ENCODE results near the gene GNA15. TPM values are rescaled to one million over a fixed set of nuclear protein-coding genes. Genes with fewer than 3 reads are reported as not detected.
A peak's percentile ranks its signal among the peaks of the same experiment; 100 is the strongest.

Gene GNA15
- total RNA-seq, 2 donors from 2014 or later, result 4.3 to 6.1 TPM

DNA sequence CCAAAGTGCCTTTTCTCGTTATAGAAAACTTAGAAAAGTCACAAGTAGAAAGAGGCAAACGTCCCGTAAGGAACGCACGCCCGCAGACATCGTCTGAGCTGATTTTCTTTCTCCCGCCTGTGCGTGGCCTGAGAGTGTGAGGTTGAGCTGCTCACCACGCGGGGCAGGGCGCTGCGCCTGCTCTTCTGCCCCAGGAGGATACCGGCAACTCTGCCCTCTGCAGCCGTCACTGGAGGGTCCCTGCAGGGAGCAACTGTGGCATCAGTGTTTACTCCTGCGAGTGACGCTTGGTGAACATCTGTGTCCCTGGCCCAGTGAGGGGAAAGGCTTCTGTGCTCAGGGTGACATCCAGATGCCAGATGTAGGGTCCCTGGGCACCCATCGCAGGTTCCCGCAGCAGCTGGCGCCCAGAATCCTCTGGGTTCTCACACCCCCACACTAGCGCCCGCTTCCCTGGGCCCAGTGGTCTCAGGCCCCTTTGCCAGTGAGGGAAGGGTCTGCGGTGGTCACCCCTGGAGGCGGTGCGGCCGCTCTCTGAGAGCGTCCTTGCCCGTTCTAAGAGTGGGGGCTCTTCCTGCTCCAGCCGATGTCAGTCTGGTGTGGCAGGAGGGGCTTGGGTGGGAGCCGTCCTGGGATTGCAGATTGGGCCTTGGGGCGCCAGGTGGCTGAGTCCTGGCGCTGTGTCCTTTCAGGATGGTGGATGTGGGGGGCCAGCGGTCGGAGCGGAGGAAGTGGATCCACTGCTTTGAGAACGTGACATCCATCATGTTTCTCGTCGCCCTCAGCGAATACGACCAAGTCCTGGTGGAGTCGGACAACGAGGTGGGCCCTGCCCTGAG is 17.4 kb upstream of the GNA15 start:
- intact Hi-C loops (cut with DNase I), result no loop called here
- ATAC-seq (no peak), DNase-seq (peak; percentile 14)

- ATAC-seq, result no peak
- intact Hi-C loops (cut with DNase I), result no loop called here
- DNase-seq, result peak; percentile 17
Observed at GRCh38 chr19:3119071-3119595, 16.7 kb upstream of the GNA15 start.

GRCh38 chr19:3119693-3120380 is 16.0 kb upstream of the GNA15 start:
- DNase-seq (peak; percentile 16), ATAC-seq (peak; percentile 6 to 74)

GRCh38 chr19:3120611-3121276 is 15.1 kb upstream of the GNA15 start:
- intact Hi-C loops (cut with DNase I), result no loop called here
- peak; percentile 19 for DNase-seq
- no peak for ATAC-seq

More at GRCh38 chr19:3119693-3120380, 16.0 kb upstream of the GNA15 start:
- intact Hi-C loops (cut with DNase I), result no loop called here

DNA sequence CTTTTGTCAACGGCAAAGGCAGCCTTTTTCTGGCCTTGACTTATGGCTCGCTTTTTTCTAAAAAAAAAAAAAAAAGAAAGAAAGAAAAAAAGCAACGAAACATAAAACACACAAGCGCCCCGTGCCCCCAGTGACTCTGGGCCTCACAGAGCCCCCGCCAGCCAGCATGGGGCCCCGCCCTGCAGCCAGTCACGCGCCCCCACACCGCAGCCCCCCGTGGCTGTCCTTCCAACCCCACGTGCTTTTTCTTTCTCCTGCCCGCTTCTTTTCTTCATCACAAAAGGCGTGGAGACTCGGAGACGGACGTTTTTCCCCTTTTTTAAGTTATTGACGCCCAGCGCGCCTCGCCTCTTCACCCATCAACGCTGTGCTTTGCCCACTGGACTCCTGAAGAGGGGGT is 14.4 kb upstream of the GNA15 start:
- intact Hi-C loops (cut with DNase I), result no loop called here
- DNase-seq, result no peak
- ATAC-seq, result no peak

DNA sequence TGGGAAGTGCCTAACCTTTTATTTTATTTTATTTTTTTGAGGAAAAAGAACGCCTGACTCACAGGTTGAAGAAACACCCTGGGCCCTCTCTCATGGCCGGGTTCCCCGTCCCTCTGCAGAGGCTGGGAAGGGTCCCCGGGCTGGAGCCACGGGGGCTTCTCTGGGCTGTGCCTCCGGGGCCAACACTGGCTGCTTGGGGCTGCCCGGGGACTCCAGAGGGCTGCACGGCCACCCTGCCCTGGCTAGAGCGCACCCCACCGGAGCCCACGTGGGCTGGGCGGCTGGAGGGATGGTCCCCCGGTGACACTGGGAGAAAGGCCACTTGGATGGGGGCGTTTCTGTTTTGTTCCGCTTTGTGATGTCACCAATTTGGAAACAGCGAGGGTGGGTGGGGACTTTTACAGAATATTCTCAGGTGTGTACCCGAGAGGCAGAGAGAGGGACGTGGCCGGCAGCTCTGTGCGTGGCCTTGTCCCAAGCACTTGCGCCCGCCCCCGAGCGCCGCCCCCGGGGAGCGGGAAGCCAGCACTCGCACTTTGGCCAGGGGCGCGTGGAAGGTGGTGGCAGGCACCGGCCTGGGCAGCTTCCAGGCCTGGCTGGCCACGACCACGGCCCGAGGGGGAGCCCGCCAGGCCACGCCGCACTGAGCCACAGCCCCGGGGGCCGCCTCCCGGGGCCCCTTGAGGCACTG is 13.9 kb upstream of the GNA15 start:
- ATAC-seq (no peak), DNase-seq (peak; percentile 20)
- intact Hi-C loops (cut with DNase I), result no loop called here

GRCh38 chr19:3122512-3122870 is 13.3 kb upstream of the GNA15 start:
- intact Hi-C loops (cut with DNase I), result no loop called here
- no peak for ATAC-seq
- DNase-seq, result no peak

DNA sequence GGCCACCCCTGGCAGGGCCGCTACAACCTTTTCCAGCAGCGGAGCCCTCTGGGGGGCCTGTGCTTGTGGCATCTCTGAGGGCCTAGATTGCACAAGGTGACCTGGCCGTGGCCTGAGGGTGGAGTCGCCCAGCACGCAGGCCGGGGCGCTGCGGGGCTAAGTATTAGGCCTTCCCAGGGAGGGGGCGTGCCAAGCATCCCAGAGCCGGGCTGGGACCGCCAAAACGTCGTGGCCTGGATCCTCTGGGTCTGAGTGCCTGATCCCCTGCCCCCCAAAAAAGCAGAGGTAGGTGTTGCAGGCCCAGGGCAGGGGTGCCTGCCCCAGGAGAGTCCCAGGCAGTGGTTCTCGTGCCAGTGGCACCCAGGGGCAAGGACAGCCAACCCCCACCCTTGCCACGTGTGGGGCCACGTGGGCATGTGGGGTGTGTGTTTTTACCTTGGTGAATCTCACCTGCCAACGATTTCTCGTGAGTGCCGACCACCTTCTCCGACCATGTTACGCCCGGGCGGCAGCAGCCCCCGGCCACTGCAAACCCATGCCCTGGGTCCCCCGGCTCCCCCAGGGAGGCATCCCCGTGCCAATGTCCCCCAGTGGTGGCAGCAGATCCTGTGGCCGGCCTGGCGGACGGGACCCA is 12.6 kb upstream of the GNA15 start:
- peak; percentile 26 for DNase-seq
- no peak for ATAC-seq
- intact Hi-C loops (cut with DNase I), result no loop called here

- ATAC-seq (no peak), DNase-seq (peak; percentile 16)
- intact Hi-C loops (cut with DNase I), result no loop called here
Observed at GRCh38 chr19:3123956-3124355, 11.9 kb upstream of the GNA15 start.

DNA sequence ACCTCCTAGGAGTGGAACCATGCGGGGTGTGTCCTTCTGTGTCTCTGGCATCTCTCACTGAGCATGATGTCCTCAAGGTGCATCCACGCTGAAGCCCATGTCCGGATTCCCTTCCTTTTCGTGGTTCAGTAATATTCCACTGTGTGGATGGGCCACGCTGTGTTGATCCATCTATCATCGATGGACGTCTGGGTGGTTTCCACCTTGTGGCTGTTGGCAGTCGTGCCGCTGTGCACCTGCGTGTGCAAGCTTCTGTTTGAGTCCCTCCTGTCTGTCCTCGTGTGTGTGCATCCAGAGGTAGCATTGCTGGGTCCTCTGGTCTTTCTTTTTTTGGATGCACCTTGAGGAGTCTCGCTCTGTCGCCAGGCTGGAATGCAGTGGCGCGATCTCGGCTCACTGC is 11.2 kb upstream of the GNA15 start:
- DNase-seq, result no peak
- no peak for ATAC-seq
- intact Hi-C loops (cut with DNase I), result loop anchor here in 1 of 2 donors (5.0 kb wide), 1 partner anchor 47 kb away; no protein-coding TSS in a partner anchor

DNA sequence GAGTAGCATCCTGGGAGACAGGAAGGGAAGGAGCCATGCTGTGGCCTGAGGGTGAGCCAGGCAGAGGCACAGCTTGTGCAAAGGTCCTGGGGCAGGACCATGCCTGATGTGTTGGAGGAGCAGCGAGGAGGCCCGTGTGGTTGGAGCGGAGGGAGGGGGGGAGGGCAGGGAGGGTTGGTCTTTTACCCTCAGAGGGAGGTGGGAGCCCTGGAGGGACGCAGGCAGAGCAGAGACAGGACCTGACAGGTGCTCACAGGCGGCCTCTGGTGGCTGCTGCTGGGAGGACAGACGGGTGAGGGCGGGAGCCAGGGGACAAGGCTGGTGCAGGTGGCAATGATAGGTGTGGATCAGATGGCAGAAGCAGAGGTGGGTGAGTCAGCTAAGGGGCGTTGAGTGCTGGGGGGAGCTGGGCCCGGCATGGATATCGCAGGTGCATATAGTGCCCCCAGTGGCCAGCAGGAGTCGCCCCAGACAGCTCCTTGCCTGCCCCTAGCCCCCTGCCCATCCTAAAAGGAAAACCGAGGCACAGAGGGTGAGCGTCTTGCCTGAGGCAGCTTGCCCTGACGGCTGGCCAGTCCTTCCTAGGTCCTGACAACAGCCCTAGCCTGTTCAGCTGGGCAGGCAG is 9.8 kb upstream of the GNA15 start:
- ATAC-seq (peak; percentile 60 to 69), DNase-seq (peak; percentile 67)
- intact Hi-C loops (cut with DNase I), result loop anchor here in 1 of 2 donors (5.0 kb wide), 1 partner anchor 49 kb away; no protein-coding TSS in a partner anchor

DNA sequence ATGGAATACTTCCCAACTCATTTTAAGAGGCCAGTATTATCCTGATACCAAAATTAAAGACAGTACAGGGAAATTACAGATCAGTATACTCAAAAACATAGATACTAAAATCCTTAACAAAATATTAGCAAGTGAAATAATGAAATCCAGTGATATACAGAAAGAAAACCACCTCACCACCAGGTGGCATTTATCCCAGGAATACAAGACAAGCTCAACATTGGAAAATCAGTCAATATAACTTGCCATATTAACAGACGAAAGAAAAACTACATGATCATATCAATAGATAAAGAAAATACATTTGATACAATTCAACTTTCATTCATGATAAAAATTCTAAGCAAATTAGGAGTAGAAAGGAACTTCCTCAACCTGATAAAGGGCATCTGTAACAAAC is 6.7 kb upstream of the GNA15 start:
- intact Hi-C loops (cut with DNase I), result loop anchor here in 1 of 2 donors (5.0 kb wide), 1 partner anchor 52 kb away; no protein-coding TSS in a partner anchor
- no peak for ATAC-seq
- DNase-seq, result no peak

GRCh38 chr19:3131168-3131567 is 4.7 kb upstream of the GNA15 start:
- ATAC-seq (no peak), DNase-seq (no peak)
- intact Hi-C loops (cut with DNase I), result no loop called here

- DNase-seq (no peak), ATAC-seq (peak; percentile 67 to 77)
- intact Hi-C loops (cut with DNase I), result no loop called here
Observed at GRCh38 chr19:3132971-3133792, 2.7 kb upstream of the GNA15 start.

DNA sequence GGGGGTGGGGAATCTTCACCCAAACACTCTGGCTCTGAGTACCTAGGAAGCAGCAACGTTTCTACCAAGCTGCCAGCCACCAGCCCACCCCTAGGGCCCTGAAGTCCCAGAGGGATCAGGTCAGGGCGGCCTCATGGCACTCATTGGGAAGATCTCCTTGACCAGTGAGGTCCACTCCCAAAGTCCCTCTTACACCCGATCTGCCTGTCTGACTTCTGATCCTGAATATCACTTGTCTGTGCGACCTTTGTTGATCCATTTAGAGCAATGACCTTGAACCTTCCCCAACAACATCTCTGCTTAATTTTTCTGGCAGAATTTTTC is 2.1 kb upstream of the GNA15 start:
- intact Hi-C loops (cut with DNase I), result no loop called here
- DNase-seq (no peak), ATAC-seq (no peak)

DNA sequence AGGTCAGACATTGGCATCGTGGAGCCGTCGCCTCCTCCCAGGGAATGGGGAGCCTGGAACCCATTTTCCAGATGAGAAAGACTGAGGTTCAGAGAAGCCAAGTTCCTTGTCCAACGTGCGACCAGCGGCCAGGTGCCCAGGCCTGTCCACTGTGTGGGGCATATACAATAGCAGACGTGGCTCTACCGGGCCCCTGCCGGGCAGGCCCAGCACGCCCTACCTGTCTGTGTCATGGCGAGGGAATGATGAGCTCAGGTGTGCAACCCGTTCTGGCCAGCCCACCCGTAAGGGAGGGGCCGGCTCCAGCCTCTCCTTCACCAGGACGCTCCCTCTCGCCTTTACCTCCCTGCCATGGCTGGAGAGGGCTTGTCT is 837 bp downstream of the GNA15 start:
- DNase-seq (no peak), ATAC-seq (no peak)
- intact Hi-C loops (cut with DNase I), result no loop called here

DNA sequence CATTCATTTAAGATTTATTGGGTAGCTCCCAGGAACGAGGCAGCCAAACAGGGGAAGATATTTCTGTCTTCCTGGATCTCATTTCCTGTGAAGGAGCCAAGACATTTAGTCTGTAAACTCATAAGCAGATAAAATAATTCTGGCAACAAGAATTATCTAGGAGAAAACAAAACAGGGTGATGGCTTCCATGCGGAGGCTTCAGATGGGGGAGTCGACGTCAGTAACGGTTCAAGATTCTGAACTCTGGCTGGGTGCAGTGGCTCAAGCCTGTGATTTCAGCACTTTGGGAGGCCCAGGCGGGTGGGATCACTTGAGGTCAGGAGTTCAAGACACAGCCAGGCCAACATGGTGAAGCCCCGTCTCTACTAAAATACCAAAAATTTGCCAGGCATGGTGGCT is 1.3 kb downstream of the GNA15 start:
- intact Hi-C loops (cut with DNase I), result no loop called here
- DNase-seq (peak; percentile 47), ATAC-seq (peak; percentile 5 to 27)

- intact Hi-C loops (cut with DNase I), result no loop called here
- DNase-seq (no peak), ATAC-seq (no peak)
Observed at GRCh38 chr19:3138268-3138667, 2.4 kb downstream of the GNA15 start.
